ENCODE results near the gene NTMT1.

The NTMT1 gene

DNA sequence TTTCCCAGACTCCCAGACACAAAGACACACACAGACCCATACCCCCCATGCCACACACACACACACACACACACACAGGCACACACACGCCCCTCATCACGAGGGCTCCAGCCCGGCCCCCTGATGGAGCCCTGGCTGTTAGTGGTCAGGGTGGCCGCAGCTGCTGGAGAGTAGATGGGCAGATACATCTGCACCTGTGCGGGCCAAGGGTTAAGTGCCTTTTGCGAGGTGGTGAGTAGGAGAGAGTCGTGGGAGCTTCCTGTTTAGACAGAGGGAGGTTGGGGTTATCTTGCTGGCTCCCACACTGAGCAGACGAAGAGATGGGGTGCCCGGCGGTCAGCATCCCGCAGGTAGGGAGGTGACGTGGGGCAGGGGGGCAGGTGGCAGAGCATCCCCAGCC lies 47.6 kb downstream of the NTMT1 start:
- no peak for DNase-seq (ENCODE audit: low read depth in 1 of 2, low spot score in 1 of 2)

DNA sequence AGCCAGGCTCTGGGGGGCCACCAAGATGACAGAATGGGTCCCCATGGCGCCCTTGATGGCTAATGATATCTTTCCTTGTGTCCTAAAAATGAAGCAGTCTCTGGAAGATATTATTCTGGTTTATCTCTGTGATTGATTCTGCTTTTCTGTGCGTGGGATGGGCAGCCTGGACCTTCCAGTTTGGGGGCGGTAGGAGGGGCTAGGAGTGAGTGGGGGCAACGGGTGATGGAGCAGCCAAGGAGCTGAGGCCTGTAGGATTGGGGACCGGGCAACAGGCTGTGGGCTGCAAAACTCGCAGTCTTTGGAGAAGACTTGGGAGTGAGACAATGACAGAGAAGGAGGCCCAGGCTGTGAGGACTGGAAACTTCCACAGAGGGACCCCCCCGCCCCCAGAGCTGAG lies 48.3 kb downstream of the NTMT1 start:
- DNase-seq (ENCODE audit: low read depth in 1 of 2, low spot score in 1 of 2), result no peak

DNA sequence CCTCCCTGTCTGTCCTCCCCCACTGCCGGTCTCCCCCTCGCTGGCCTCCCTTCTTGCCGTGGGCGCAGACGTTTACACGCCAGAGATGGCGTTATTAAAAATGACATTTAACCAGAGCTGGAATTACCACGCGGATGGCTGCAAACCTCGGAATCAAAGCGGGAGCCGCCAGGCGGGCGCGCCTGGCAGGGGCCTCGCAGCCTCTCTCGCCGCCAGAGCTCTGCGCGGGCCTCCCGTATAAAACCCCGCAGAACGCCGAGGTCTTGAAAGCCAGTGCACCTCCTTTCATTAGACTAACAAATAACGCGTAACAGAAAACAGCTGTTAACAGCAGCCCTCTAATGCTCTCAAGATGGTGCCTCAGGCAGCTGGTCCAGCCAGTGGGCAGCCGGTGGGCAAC lies 49.7 kb downstream of the NTMT1 start:
- DNase-seq (ENCODE audit: low read depth in 1 of 2, low spot score in 1 of 2), result no peak

DNA sequence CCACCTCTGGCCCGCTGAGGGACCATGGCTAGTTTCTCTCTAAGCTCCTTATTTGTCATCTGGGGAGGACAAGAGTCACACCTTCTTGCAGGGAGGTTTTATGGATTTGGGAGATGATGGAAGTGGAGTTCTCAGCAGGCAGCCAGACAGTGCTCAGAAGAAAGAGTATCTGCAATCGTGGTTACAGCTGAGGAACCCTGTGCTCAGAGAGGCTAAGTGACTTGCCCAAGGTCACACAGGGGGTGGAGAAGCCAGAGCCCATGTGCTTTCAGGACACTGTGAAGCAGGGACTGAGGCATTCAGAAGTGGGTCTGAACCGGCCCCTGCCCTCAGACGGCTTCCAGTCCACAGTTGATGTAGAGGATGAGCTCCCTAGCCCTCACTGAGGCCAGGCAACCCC lies 50.3 kb downstream of the NTMT1 start:
- no peak for DNase-seq (ENCODE audit: low read depth in 1 of 2, low spot score in 1 of 2)

GRCh38 chr9:129676975-129677374 lies 51.0 kb downstream of the NTMT1 start:
- DNase-seq (ENCODE audit: low read depth in 1 of 2, low spot score in 1 of 2), result no peak

DNA sequence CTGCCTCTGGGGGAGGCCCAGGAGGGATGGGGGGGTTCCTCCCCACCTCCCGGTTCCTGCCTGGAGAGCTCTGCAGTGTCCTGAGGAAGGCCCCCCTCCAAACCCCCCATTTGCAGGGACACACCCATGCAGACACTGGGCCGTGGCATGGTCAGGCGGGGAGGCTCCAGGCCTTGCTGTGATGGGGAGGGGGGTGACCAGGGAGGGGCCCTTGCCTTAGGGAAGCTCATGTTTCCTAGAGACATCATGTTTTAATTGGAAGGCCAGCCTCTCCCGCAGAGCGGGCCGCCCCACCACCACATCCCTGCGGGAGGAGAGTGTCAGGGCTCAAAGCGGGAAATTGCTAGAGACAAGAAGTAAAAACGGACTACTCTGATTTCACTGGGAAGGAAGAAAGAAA lies 51.5 kb downstream of the NTMT1 start:
- DNase-seq (ENCODE audit: low read depth in 1 of 2, low spot score in 1 of 2), result no peak

DNA sequence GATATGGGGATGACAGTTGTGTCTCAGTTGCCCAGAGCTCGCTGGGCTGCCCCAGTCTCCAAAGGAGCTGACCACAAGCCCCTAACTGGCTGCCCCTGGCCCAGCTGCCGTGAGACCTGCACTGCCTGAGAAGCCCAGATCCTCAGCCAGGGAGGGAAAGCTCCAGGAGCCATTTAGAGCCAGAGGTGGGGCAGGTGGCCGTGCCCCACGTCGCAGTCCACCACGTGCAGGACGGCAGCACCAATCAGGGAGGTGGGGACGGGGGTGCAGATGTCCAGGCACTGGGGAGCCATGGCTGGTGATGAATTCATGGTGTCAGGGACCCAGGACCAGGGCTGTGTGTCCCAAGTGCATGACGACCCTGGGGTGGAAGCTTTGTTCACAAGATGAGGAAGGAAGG lies 52.9 kb downstream of the NTMT1 start:
- no peak for DNase-seq (ENCODE audit: low read depth in 1 of 2, low spot score in 1 of 2)

- DNase-seq (ENCODE audit: low read depth in 1 of 2, low spot score in 1 of 2), result no peak
Measured at GRCh38 chr9:129679537-129679936, 53.6 kb downstream of the NTMT1 start.

GRCh38 chr9:129681924-129682323 lies 56.0 kb downstream of the NTMT1 start:
- DNase-seq (ENCODE audit: low read depth in 1 of 2, low spot score in 1 of 2), result no peak

DNA sequence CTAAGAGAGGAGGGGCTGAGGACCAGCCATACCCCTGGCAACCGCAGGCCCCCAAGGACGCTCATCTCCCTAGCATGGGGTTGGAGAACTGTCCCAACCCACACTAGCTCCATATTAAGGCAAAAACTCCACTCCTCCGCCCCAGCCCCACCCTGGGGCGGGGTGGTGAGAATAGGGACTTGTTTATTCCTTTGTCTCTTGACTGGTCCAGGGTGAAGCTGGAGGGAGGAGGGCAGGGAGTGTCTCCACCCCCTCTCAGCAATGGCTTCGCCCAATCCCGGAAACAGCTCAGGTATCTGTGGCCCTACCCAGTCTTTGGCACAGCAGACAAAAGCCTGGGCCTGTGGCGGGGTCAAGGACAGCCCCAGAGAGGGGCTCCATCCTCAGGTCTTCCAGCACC lies 56.4 kb downstream of the NTMT1 start:
- DNase-seq (ENCODE audit: low read depth in 1 of 2, low spot score in 1 of 2), result no peak

GRCh38 chr9:129685220-129685932 lies 59.4 kb downstream of the NTMT1 start:
- DNase-seq (ENCODE audit: low read depth in 1 of 2, low spot score in 1 of 2), result no peak
